Activated CD4-positive, alpha-beta T cell treated with anti-CD3 and anti-CD28 coated beads, Interleukin-2, amount 10 ng/mL, durations not matched to agents 24 days and 14 days (primary cell): Measurements from ENCODE around the gene RASA3. TPM values are rescaled to one million over a fixed set of nuclear protein-coding genes. Genes with fewer than 3 reads are reported as not detected.
"Not testable (repeated sequence)": the region's sequence is repeated elsewhere in the genome, so short reads cannot be mapped to it uniquely, and the experiment has no call there.

Source experiments
- DNase-seq: peaks from one replicate; pipeline ENCODE4 v3.0.0; 2022
- H3K27ac Mint-ChIP-seq: one replicate; pipeline ENCODE4 v1.8.0; 2022; ENCODE audit warnings: mild to moderate bottlenecking, mixed read lengths
- H3K27me3 Mint-ChIP-seq: one replicate; pipeline ENCODE4 v1.8.0; 2022; ENCODE audit warnings: mixed read lengths
- H3K36me3 Mint-ChIP-seq: one replicate; pipeline ENCODE4 v1.8.0; 2022; ENCODE audit warnings: low read depth, mild to moderate bottlenecking, mixed read lengths
- H3K4me1 Mint-ChIP-seq: one replicate; pipeline ENCODE4 v1.8.0; 2021; ENCODE audit warnings: mixed read lengths
- H3K4me3 Mint-ChIP-seq: one replicate; pipeline ENCODE4 v1.8.0; 2022; ENCODE audit warnings: mild to moderate bottlenecking, moderate library complexity, mixed read lengths
- H3K9me3 Mint-ChIP-seq: one replicate; pipeline ENCODE4 v1.8.0; 2021; ENCODE audit warnings: mixed read lengths
- intact Hi-C: fragments of 100-400 bp; cut with micrococcal nuclease; formaldehyde crosslinking; loops from one replicate; pipeline ENCODE4 v1.15.1; 2023
- total RNA-seq: library from RNA; stranded (reverse); gene quantifications from 2 replicates; pipeline ENCODE4 v1.2.3, GENCODE V29; 2022

The RASA3 gene
- total RNA-seq, 1 donor from 2014 or later, result 15.9 TPM

DNA sequence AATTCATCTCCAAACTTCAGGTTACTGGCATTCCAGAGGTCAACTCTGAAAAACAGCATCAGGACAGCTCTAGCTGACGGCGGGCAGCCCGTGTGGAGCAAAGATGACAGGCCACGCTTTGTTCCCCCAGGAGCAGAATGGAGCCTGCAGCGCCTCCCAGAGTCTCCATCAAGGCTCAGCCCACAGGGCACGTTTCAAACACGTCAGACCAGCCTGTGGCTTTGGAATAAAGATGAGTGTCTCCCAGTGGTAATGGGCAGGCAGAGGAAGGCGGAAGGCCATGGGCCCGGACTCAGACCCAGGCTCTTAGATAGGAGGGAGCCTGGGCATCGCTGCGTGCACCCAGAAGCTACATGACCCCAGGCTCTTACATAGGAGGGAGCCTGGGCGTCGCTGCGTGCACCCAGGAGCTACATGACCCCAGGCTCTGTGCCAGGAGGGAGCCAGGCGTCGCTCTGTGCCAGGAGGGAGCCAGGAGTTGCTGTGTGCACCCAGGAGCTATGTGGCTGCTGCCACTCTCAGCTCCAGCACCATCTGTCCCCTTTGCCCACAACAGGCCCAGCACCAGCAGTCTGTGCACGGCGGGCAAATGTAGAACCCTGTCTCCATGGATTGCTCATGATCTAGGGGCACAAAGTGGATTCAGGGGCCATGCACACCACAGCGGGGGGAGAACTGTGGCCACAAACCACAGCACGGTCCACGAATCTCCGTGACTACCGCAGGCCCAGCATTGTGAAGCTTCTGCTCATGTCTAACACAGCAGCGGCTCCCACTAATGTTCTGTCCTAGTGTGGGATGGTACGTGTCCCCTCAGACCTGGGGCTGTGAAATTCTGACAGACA is 110.7 kb downstream of the RASA3 start:
- Mint-ChIP-seq H3K4me1 (no peaks in the 10 kb centered on the region), H3K9me3 (no peaks in the 10 kb centered on the region), H3K27me3 (no peaks in the 10 kb centered on the region), H3K27ac (no peak overlapping the region), H3K4me3 (no peak overlapping the region), H3K36me3 (peaks cover 39% of the 10 kb centered on the region)
- intact Hi-C loops, result no loop called here
- DNase-seq, result no peak

DNA sequence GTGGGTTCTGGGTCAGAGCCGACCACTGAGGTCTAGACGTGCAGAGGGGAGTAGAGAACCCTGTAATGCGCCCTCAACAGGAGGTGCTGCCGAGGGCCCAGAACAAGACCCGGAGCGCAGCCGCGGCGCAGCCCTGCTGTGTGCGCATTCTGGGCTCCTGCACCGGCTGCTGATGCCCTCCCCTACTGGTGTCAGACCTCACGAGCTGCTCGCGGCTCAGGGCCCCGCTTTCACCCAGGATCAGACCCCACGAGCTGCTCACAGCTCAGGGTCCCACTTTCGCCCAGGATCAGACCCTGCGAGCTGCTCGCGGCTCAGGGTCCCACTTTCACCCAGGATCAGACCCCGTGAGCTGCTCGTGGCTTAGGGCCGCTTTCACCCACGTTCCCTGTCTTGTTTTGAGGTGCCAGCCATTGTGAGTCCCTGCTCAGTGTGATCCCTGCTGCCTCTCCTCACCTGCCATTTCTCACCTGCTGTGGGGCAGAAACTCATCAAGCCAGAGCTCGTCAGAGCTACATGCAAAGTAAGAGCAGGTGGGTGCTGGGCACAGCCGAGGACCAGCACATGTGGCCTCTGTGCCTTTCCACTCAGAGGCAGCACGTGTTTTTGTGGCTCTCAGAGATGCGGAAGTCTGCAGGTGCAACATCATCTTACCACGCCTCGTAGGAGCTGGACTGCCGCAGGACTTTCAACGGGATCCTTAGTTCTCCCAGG is 111.5 kb downstream of the RASA3 start:
- DNase-seq, result no peak
- Mint-ChIP-seq H3K36me3 (peaks cover 40% of the 10 kb centered on the region), H3K27ac (no peak overlapping the region), H3K27me3 (no peaks in the 10 kb centered on the region), H3K4me3 (no peak overlapping the region), H3K4me1 (no peaks in the 10 kb centered on the region), H3K9me3 (no peaks in the 10 kb centered on the region)
- intact Hi-C loops, result no loop called here

DNA sequence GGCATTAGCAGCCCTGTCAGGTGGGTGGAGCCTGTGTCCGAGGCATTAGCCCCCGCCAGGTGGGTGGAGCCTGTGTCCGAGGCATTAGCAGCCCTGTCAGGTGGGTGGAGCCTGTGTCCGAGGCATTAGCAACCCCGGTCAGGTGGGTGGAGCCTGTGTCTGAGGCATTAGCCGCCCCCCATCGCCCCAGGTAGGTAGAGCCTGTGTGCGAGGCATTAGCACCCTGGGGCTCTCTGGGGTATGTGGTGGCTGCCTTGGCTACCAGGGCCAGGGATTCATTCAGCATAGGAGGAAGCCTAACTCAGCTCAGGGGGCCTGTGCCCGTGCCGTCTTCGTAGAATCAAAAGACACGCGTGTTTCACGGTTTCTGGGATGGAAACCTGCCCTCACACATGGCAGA is 112.3 kb downstream of the RASA3 start:
- H3K4me3 Mint-ChIP-seq, H3K27ac Mint-ChIP-seq, DNase-seq, H3K27me3 Mint-ChIP-seq, H3K9me3 Mint-ChIP-seq, H3K4me1 Mint-ChIP-seq, intact Hi-C loops: not testable (repeated sequence)
- H3K36me3 Mint-ChIP-seq, result peaks cover 40% of the 10 kb centered on the region

DNA sequence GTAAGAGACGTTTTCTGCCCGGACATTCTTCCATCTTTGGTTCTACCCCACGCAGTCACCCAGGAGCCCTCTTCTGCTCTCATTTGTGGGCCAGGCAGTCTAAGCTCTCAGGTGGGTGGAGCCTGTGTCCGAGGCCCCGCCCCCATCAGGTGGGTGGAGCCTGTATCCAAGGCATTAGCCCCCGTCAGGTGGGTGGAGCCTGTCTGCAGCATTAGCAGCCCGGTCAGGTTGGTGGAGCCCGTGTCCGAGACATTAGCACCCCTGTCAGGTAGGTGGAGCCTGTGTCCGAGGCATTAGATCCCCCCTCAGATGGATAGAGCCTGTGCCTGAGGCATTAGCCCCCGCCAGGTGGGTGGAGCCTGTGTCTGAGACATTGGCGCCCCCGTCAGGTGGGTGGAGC is 113.1 kb downstream of the RASA3 start:
- Mint-ChIP-seq H3K27ac (no peak overlapping the region), H3K4me3 (no peak overlapping the region), H3K27me3 (no peaks in the 10 kb centered on the region), H3K9me3 (no peaks in the 10 kb centered on the region), H3K36me3 (peaks cover 42% of the 10 kb centered on the region), H3K4me1 (no peaks in the 10 kb centered on the region)
- DNase-seq, result peak; percentile 79
- intact Hi-C loops, result no loop called here

DNA sequence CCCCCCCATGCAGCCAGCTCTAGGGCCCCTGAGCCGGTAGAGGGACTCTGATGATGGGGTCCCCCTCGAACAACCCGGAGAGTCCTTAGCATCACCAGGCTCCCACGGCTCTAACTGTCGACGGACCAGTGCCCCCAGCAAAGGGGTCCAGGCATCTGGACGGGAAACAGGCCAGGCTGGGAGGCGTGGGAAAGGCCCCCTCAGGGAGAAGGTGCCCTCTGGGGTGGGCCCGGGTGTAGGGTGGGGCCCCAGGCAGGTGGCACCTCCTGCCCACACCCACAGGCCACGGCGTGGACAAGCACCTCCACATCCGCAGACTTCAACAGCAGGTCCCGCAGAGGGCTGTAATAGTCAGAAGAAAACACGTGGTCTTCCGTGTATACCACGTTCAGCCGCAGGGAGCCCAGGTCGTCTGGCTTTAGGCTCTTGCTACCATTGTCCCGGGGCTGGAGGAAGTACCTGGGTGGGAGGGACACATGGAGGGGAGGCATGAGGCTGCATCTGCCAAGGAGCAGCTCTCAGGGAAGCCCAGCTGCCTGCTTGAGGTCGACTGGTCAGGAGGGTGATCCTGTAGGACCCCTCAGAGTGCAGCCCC is 113.9 kb downstream of the RASA3 start:
- Mint-ChIP-seq H3K4me1 (no peaks in the 10 kb centered on the region), H3K27ac (no peak overlapping the region), H3K9me3 (no peaks in the 10 kb centered on the region), H3K27me3 (no peaks in the 10 kb centered on the region), H3K36me3 (peaks cover 38% of the 10 kb centered on the region), H3K4me3 (no peak overlapping the region)
- intact Hi-C loops, result no loop called here
- no peak for DNase-seq

DNA sequence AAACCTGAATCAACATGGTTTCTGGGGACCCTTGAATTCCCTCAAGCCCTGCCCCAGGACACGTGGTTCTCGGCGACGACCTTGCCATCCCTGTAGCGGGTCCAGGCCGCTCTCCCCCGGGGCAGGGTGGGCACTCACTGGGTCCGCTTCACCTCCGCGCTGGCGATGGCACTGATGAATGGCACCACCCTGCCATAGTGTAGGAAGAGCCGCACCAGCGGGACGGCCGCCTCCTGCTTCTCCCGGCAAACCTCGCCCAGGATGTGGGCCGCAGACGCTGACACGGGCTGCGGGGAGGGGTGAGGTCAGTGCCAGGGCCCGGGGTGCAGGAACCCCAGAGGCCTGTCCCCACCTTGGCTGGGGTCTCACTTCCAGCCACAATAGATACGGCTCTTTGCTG is 114.5 kb downstream of the RASA3 start:
- intact Hi-C loops, result no loop called here
- Mint-ChIP-seq H3K4me1 (no peaks in the 10 kb centered on the region), H3K9me3 (no peaks in the 10 kb centered on the region), H3K27ac (no peak overlapping the region), H3K36me3 (peaks cover 36% of the 10 kb centered on the region), H3K27me3 (no peaks in the 10 kb centered on the region), H3K4me3 (no peak overlapping the region)
- no peak for DNase-seq

DNA sequence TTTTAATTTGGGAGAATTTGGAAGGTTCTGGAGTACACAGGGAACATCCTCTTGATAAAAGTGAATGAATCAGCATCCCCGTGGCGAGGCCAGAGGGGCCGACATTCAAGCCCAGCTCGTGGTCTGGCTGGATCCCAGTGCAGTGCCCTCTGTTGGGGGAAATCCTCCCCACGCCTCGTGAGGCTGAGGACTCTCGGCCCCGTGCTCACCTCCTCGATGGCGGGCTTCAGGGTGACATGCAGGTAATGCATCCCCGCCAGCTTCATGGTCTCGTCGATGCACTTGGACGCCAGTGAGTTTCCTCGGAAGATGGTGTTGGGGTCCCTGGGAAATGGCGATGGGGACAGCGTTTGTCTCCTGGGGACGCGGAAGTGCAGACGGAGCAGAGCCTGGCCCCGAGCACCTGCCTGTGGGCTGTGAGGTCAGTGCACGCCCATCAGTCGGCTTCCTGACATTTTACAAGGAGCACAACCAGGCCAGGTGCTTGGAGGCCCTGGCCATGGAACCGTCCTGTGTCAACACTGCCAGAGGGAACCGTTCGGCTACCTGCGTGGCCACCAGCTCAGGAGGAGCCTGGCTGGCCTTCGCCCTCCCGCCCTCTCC is 115.3 kb downstream of the RASA3 start:
- Mint-ChIP-seq H3K4me1 (no peaks in the 10 kb centered on the region), H3K27me3 (no peaks in the 10 kb centered on the region), H3K27ac (no peak overlapping the region), H3K9me3 (no peaks in the 10 kb centered on the region), H3K36me3 (peaks cover 33% of the 10 kb centered on the region), H3K4me3 (no peak overlapping the region)
- intact Hi-C loops, result no loop called here
- no peak for DNase-seq

DNA sequence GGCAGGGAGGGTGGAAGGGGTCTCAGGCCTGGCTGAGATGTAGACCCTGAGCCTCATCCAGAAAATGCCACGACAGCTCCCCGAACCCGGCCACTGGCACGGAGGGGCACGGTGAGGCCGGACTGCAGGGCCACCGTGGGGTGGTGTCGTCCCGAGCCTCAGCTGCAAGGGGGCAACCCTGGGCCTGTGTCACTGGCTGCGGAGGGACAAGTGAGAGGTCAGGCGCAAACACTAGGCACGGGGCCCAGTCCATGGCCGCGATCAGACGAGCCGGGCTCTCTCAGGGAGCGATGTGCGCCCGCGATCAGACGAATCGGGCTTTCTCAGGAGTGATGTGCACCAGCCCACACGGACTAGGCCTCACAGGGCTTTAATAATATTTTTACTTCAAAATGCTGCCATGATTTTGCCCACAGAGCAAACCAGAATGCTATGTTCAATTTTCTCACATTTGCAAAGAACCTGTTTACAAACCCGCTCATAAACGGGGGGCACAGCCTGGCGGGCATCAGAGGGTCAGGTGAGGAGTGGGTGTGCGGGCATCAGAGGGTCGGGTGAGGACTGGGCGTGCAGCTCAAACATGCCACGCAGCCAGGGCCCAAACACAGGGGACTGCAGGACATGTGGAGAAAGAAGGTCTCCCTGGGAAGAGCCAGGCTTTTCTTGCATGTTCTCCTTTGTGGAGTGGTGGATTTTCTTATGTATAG is 115.9 kb downstream of the RASA3 start:
- Mint-ChIP-seq H3K27ac (no peak overlapping the region), H3K36me3 (peaks cover 31% of the 10 kb centered on the region), H3K9me3 (no peaks in the 10 kb centered on the region), H3K4me1 (no peaks in the 10 kb centered on the region), H3K4me3 (no peak overlapping the region), H3K27me3 (no peaks in the 10 kb centered on the region)
- no peak for DNase-seq
- intact Hi-C loops, result no loop called here

DNA sequence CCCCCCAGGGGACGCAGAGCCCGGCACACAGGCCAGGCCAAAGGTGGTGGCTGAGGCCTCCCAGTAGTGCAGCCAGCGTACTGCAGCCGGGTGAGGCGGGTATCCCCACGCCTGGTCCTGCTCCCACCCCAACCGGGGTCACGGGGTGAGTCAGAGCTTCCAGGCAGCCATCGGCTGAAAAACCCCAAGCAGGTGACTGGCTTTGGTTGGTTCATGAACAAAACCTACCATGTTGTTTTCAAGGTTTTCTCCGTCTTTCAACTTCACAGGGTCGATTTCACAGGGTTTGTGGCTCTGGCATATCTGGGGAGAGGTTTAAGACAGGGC is 116.5 kb downstream of the RASA3 start:
- Mint-ChIP-seq H3K4me3 (no peak overlapping the region), H3K36me3 (peaks cover 32% of the 10 kb centered on the region), H3K27me3 (no peaks in the 10 kb centered on the region), H3K4me1 (peaks cover 3% of the 10 kb centered on the region), H3K27ac (no peak overlapping the region), H3K9me3 (no peaks in the 10 kb centered on the region)
- intact Hi-C loops, result no loop called here
- no peak for DNase-seq

DNA sequence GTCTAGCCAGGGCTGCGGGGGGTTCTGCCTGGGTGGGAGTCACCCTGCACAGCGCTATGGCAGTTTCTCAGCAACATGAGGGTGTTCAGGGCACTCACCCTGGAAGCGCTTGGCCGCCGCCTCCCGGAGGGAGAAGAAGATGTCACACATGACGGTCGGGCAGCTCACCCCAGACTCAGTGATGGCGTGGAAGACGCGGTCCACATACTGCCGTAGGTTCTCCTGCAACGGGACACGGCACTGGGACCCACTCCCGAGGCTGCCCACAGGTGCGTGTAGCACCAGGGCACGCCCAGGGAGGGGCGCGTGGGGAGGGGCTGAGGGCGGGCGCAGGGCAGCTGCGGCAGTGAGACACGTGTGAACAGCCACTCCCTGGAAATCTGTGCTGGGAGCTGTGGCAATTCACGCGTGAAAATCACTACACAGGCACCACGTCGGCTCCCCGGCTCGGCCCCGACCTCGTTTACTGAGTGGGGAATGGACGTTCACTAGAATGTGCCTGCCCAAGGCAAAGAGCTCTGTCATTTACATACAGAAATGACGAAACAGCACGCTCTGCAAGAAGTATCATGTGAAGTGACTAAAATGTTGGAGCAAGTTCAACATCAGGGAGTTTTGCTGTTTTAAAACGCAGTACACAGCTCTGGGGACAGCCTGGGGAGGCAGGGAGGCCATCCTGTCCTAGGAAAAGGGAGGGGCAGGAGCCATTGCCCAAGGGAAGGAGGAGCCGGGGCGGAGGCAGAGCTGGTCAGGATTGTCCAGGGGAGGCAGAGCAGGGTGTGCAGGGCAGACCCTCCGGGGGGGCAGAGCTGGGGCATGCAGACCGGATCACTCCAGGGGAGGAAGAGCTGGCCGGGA is 117.1 kb downstream of the RASA3 start:
- Mint-ChIP-seq H3K27me3 (no peaks in the 10 kb centered on the region), H3K36me3 (peaks cover 28% of the 10 kb centered on the region), H3K4me1 (peaks cover 4% of the 10 kb centered on the region), H3K9me3 (no peaks in the 10 kb centered on the region), H3K4me3 (no peak overlapping the region), H3K27ac (no peak overlapping the region)
- no peak for DNase-seq
- intact Hi-C loops, result no loop called here

DNA sequence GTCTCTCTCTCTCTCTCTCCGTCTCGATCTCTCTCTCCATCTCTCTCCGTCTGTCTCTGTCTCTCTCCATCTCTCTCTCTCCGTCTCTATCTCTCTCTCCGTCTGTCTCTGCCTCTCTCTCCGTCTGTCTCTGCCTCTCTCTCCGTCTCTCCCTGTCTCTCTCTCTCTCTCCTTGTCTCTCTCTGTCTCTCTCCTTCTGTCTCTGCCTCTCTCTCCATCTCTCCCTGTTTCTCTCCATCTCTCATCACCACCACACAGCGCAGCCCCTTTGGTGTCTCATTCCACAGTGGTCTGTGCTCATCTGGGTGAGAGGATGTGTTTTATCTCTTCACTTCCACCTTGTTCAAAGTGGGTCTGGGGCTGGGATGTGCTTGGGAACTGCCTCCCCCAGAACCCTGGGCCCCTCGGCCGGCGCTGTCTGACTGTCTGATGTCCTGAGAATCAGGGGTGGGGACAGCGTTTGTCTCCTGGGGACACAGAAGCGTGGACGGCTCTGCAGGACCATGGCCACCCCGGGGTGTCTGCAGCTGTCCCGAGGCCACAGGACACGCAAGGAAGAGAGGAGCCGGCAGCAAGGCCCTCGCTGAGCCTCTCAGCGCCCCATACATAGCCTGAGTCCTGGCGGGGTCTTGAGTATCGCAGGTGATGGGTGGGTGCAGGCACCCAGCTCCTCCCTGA is 118.3 kb downstream of the RASA3 start:
- intact Hi-C loops, result no loop called here

DNA sequence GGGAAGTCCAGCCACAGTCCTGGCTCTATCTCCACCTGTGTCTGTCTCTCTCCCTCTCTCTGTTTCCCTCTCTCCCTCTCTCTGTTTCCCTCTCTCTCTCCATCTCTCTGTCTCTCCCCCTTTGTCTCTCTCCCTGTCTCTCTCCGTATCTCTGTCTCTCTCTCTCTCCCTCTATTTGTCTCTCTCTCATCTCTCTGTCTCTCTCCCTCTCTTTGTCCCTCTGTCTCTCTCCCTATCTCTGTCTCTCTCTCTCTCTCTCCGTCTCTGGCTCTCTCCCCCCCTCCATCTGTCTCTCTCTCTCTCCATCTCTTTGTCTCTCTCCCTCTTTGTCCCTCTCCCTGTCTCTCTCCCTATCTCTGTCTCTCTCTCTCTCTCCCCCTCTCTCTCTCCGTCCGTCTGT is 119.1 kb downstream of the RASA3 start:
- intact Hi-C loops, result no loop called here
- Mint-ChIP-seq H3K4me3 (no peak overlapping the region), H3K27me3 (no peaks in the 10 kb centered on the region), H3K36me3 (peaks cover 36% of the 10 kb centered on the region), H3K27ac (no peak overlapping the region), H3K4me1 (peaks cover 4% of the 10 kb centered on the region), H3K9me3 (no peaks in the 10 kb centered on the region)
- DNase-seq, result no peak

More for the DNA sequence above, 118.3 kb downstream of the RASA3 start:
- Mint-ChIP-seq H3K27ac (no peak overlapping the region), H3K4me3 (no peak overlapping the region), H3K36me3 (peaks cover 37% of the 10 kb centered on the region), H3K4me1 (peaks cover 4% of the 10 kb centered on the region), H3K27me3 (no peaks in the 10 kb centered on the region), H3K9me3 (no peaks in the 10 kb centered on the region)
- no peak for DNase-seq
